Activated naive CD4-positive, alpha-beta T cell treated with Interleukin-2 at 50 U/mL for 16 hours (primary cell): ENCODE measurements around the gene SLC25A34.

ENCODE experiments used
- DNase-seq: peaks from one replicate; pipeline ENCODE4 v3.0.0-alpha.2; 2020

The SLC25A34 gene

DNA sequence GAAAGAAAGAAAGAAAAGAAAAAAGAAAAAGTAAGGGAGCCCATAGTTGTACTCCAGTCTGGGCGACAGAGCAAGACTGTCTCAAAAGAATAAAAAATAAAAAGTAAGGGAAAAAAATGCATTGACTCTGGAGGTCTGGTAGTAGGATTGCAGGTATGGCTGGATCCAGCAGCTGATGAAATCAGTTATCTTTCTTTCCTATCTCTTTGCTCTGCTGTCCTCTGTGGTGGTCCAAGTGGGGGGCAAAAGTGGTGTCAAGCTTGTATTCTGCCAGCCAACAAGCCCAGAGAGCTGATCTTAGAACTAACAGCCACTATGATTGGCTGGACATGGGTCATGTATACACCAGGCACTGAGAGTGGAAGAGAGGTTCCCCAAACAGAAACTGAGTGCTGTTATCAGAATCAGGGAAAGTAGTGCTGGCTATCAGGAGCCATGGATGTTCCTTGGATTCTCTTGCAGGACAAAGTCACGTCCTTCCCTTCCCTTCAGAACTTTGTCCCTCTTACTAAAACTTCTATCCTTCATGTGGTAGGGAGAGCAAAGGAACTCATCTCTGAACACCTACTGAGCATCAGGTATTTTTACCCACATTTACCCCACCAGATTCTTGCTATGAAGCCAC lies 19.1 kb downstream of the SLC25A34 start:
- DNase-seq = no peak

DNA sequence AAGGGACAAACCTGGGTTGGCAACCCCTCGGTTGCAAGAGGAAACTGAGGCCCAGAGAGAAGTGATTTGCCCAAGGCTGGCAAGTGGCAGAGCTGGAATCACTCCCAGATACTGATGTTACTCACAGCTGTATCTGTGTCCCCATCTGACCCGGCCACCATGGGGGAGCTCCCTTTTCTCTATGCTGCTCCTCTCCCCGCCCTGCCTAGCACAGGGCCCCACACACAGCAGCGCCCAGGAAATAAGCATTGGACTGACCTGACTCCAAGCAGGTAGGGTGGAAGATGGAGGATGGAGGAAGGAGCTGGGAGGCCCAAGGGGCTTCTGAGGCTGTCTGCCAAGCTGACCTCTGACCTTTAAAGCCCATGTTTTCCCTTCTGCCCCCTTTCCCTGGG lies 19.6 kb downstream of the SLC25A34 start:
- no peak for DNase-seq

GRCh38 chr1:15756143-15757015 lies 20.3 kb downstream of the SLC25A34 start:
- DNase-seq = no peak

- DNase-seq = no peak
These were observed 21.0 kb downstream of the SLC25A34 start for GRCh38 chr1:15757016-15757543.

GRCh38 chr1:15757575-15758342 lies 21.7 kb downstream of the SLC25A34 start:
- DNase-seq = no peak

- DNase-seq = no peak
These were observed 22.4 kb downstream of the SLC25A34 start, which contains the start of gene FBLIM1 for GRCh38 chr1:15758343-15758931. Gene FBLIM1 (plus strand): TSS chr1:15758795. CDS start chr1:15764984, 6,189 bp downstream.

- no peak for DNase-seq
These were observed 23.0 kb downstream of the SLC25A34 start for GRCh38 chr1:15758953-15759661.

- no peak for DNase-seq
These were observed 24.6 kb downstream of the SLC25A34 start for GRCh38 chr1:15760520-15761211.

- no peak for DNase-seq
These were observed 25.5 kb downstream of the SLC25A34 start for GRCh38 chr1:15761366-15762128.

DNA sequence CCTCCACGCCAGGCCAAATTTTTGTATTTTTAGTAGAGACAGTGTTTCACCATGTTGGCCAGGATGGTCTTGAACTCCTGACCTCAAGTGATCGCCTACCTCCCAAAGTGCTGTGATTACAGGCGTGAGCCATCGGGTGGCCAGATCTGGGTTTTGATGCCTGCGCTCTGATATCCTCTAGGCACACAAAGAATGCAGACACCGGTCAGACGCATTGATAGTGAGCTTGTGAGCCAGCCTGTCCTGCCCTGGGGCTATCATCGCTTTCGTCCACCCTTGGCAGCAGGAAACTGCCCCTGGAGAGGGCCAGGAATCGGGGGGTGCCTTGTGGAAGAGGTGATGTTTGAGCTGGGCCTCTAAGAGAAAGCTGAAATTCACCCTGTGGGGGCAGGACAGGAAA lies 26.5 kb downstream of the SLC25A34 start:
- no peak for DNase-seq

- DNase-seq = no peak
These were observed 28.3 kb downstream of the SLC25A34 start for GRCh38 chr1:15764269-15764764.

- DNase-seq = no peak
These were observed 28.8 kb downstream of the SLC25A34 start for GRCh38 chr1:15764890-15765289.

- DNase-seq = no peak
These were observed 29.6 kb downstream of the SLC25A34 start for GRCh38 chr1:15765495-15766194.

GRCh38 chr1:15767941-15768340 lies 31.9 kb downstream of the SLC25A34 start:
- DNase-seq = no peak

GRCh38 chr1:15768388-15768787 lies 32.3 kb downstream of the SLC25A34 start:
- no peak for DNase-seq

- DNase-seq = no peak
These were observed 34.4 kb downstream of the SLC25A34 start for GRCh38 chr1:15770313-15770962.

DNA sequence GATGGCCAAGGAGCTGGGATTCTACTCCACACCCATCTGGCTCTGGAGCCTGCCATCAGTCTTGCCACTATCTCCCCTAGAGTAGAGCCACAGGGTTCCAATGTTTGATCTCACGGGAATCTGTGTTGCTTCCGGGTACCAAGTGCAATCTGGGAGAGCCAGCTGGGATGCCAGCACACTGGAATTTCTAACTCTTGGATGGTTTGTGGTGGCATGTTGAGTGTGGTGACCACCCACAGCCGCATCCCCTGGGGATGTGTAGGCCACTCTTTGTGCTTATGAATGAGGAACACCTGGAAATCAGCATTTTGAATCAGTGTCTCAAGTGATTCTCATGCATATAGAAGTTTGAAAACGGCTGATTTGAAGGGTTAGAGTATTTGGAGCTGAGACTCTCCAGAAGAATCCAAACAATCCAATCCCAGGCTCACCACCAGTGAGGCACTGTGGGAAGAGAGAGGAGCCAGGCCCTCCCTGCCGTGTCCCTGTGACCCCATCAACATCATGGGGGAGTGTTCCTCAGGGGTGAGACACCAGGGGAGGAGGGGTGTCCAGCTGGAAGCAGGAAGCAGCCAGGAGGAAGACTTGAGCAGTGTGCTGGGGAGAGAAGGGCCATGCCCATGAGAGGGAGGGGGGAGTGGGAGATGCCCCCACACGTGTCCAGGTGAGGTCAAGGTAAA lies 35.9 kb downstream of the SLC25A34 start:
- no peak for DNase-seq

GRCh38 chr1:15775706-15776105 lies 39.6 kb downstream of the SLC25A34 start:
- no peak for DNase-seq
